22Rv1 (cell line): ENCODE results near the gene TXNDC5.

ENCODE experiments used
- ZFX ChIP-seq: fragments of 450-650 bp; IDR thresholded peaks from 2 replicates; pipeline ENCODE4 v1.6.1; 2017; ENCODE audit warnings: antibody characterized with exemption, borderline replicate concordance
- TF ChIP-seq, protein P1 (sequence below): fragments of 450-650 bp; IDR thresholded peaks from 2 replicates; pipeline ENCODE4 v1.5.1; 2017; ENCODE audit warnings: mild to moderate bottlenecking

DNA sequence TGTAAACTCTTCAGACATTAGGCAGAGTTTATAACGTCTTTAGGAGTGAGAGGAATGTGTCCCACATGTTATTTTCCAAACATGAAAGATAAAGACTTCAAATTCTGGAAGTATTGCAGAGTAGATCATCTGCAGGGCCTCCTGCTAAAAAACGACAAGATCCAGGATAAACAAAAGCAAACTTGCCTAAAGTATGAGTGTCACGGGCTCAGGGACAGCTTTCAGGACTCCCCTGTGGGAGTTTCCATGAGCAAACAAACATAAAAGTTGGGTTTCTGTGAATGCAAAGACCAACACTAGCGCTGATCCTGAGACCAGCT, 76.9 kb downstream of the TXNDC5 start:
- TF ChIP-seq, protein P1, sequence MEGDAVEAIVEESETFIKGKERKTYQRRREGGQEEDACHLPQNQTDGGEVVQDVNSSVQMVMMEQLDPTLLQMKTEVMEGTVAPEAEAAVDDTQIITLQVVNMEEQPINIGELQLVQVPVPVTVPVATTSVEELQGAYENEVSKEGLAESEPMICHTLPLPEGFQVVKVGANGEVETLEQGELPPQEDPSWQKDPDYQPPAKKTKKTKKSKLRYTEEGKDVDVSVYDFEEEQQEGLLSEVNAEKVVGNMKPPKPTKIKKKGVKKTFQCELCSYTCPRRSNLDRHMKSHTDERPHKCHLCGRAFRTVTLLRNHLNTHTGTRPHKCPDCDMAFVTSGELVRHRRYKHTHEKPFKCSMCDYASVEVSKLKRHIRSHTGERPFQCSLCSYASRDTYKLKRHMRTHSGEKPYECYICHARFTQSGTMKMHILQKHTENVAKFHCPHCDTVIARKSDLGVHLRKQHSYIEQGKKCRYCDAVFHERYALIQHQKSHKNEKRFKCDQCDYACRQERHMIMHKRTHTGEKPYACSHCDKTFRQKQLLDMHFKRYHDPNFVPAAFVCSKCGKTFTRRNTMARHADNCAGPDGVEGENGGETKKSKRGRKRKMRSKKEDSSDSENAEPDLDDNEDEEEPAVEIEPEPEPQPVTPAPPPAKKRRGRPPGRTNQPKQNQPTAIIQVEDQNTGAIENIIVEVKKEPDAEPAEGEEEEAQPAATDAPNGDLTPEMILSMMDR: no peak
- no peak for TF ChIP-seq ZFX
